Stimulated activated CD4-positive, alpha-beta T cell treated with anti-CD3 and anti-CD28 coated beads, Interleukin-2, amount 100 ng/mL, for 24 hours (primary cell): Measurements from ENCODE around the gene TSPO.

ENCODE experiments used
- DNase-seq, 2 donors: peaks; one replicate each; pipeline ENCODE4 v3.0.0-alpha.2; 2020

The TSPO gene

GRCh38 chr22:43203471-43203981, 52.2 kb downstream of the TSPO start:
- DNase-seq: no peak

- DNase-seq: no peak
Observed at GRCh38 chr22:43205261-43205691, 53.9 kb downstream of the TSPO start.

- DNase-seq: no peak
Observed at GRCh38 chr22:43205748-43206508, 54.6 kb downstream of the TSPO start.

GRCh38 chr22:43206509-43207161, 55.3 kb downstream of the TSPO start:
- no peak for DNase-seq

- no peak for DNase-seq
Observed at GRCh38 chr22:43207386-43207785, 56.0 kb downstream of the TSPO start.

GRCh38 chr22:43207849-43208702, 56.7 kb downstream of the TSPO start:
- no peak for DNase-seq

- DNase-seq: no peak
Observed at GRCh38 chr22:43208703-43209522, 57.6 kb downstream of the TSPO start.

GRCh38 chr22:43209523-43209890, 58.1 kb downstream of the TSPO start:
- DNase-seq: no peak

- no peak for DNase-seq
Observed at GRCh38 chr22:43209971-43210370, 58.6 kb downstream of the TSPO start.

GRCh38 chr22:43210631-43211515, 59.5 kb downstream of the TSPO start:
- no peak for DNase-seq

- DNase-seq: no peak
Observed at GRCh38 chr22:43211941-43212433, 60.6 kb downstream of the TSPO start.

GRCh38 chr22:43212434-43212952, 61.1 kb downstream of the TSPO start:
- no peak for DNase-seq
